ENCODE results near the gene CCDC178. TPM values are rescaled to one million over a fixed set of nuclear protein-coding genes. Genes with fewer than 3 reads are reported as not detected.

Gene CCDC178
- total and polyA plus RNA-seq, 2 experiments from 2014 or later: 1.3 TPM; not detected in 1

DNA sequence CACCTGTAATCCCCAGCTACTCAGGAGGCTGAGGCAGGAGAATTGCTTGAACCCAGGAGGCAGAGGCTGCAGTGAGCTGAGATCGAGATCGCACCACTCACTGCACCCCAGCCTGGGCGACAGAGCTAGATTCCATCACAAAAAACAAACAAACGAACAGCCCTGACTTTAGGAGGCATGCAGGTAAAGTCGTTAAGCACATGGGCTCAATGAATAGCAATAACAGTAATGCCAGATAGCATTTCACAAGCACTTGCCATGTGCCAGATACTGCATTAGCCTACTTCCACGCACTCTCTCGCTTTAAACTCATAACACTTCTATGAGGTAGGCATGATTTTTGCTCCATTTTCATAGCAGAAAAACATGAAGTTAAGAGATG is 532.1 kb downstream of the CCDC178 start:
- Histone ChIP-seq H3K27me3 (no peaks in the 10 kb centered on the region), H4K20me1 (ENCODE audit: insufficient read depth, poor library complexity, severe bottlenecking) (no peaks in the 10 kb centered on the region), H3K79me2 (no peaks in the 10 kb centered on the region), H3K4me2 (no peak overlapping the region), H3K9me2 (replicated peaks; ENCODE audit: insufficient read depth) (no peaks in the 10 kb centered on the region), H2AFZ (no peak overlapping the region), H3K27ac (no peak overlapping the region), H3K4me1 (ENCODE audit: insufficient read depth) (no peaks in the 10 kb centered on the region), H3K9me3 (ENCODE audit: low read depth) (no peaks in the 10 kb centered on the region), H3K4me3 (no peak overlapping the region), H3K36me3 (replicated peaks; ENCODE audit: insufficient read depth, low read depth) (no peaks in the 10 kb centered on the region)
- DNase-seq (ENCODE audit: low spot score): no peak
- 82% methylated on average over 7 of the region's 7 CpGs for whole genome bisulfite sequencing (ENCODE audit: low lambda C conversion rate, missing lambda C conversion rate)
- no peak for TF ChIP-seq EZH2 (IDR thresholded peaks at IDR 0.05; ENCODE audit: borderline replicate concordance)
- no peak for TF ChIP-seq EZH2phosphoT487 (IDR thresholded peaks at IDR 0.05; ENCODE audit: low read depth, severe bottlenecking, unreplicated experiment)
- no peak for TF ChIP-seq CTCF (IDR thresholded peaks at IDR 0.05; ENCODE audit: poor library complexity)

- Histone ChIP-seq H3K27me3 (no peaks in the 10 kb centered on the region), H3K4me2 (no peak overlapping the region), H3K4me3 (no peak overlapping the region), H3K4me1 (ENCODE audit: insufficient read depth) (no peaks in the 10 kb centered on the region), H2AFZ (no peak overlapping the region), H3K9me2 (replicated peaks; ENCODE audit: insufficient read depth) (no peaks in the 10 kb centered on the region), H3K9me3 (ENCODE audit: low read depth) (no peaks in the 10 kb centered on the region), H3K79me2 (no peaks in the 10 kb centered on the region), H3K27ac (no peak overlapping the region), H3K36me3 (replicated peaks; ENCODE audit: insufficient read depth, low read depth) (no peaks in the 10 kb centered on the region), H4K20me1 (ENCODE audit: insufficient read depth, poor library complexity, severe bottlenecking) (no peaks in the 10 kb centered on the region)
- 95% methylated on average over 12 of the region's 12 CpGs for WGBS (ENCODE audit: low lambda C conversion rate, missing lambda C conversion rate)
- TF ChIP-seq CTCF (IDR thresholded peaks at IDR 0.05; ENCODE audit: poor library complexity): no peak
- no peak for TF ChIP-seq EZH2phosphoT487 (IDR thresholded peaks at IDR 0.05; ENCODE audit: low read depth, severe bottlenecking, unreplicated experiment)
- no peak for TF ChIP-seq EZH2 (IDR thresholded peaks at IDR 0.05; ENCODE audit: borderline replicate concordance)
- DNase-seq (ENCODE audit: low spot score): no peak
These were observed 532.7 kb downstream of the CCDC178 start for GRCh38 chr18:32907648-32908423.

- Histone ChIP-seq H3K9me3 (ENCODE audit: low read depth) (no peaks in the 10 kb centered on the region), H2AFZ (no peak overlapping the region), H3K27me3 (no peaks in the 10 kb centered on the region), H4K20me1 (ENCODE audit: insufficient read depth, poor library complexity, severe bottlenecking) (no peaks in the 10 kb centered on the region), H3K4me1 (ENCODE audit: insufficient read depth) (no peaks in the 10 kb centered on the region), H3K79me2 (no peaks in the 10 kb centered on the region), H3K27ac (no peak overlapping the region), H3K4me3 (no peak overlapping the region), H3K4me2 (no peak overlapping the region), H3K36me3 (replicated peaks; ENCODE audit: insufficient read depth, low read depth) (no peaks in the 10 kb centered on the region), H3K9me2 (replicated peaks; ENCODE audit: insufficient read depth) (no peaks in the 10 kb centered on the region)
- DNase-seq (ENCODE audit: low spot score): no peak
- WGBS (ENCODE audit: low lambda C conversion rate, missing lambda C conversion rate): 94% methylated on average over 3 of the region's 3 CpGs
- TF ChIP-seq EZH2 (IDR thresholded peaks at IDR 0.05; ENCODE audit: borderline replicate concordance) (no peak), CTCF (IDR thresholded peaks at IDR 0.05; ENCODE audit: poor library complexity) (no peak), EZH2phosphoT487 (IDR thresholded peaks at IDR 0.05; ENCODE audit: low read depth, severe bottlenecking, unreplicated experiment) (no peak)
These were observed 533.3 kb downstream of the CCDC178 start for GRCh38 chr18:32907311-32907585.
